Measurements from ENCODE around the gene SP6.

Gene SP6

GRCh38 chr17:47841488-47842291, 9.3 kb downstream of the SP6 start:
- TF ChIP-seq CTCF (IDR thresholded peaks at IDR 0.05; ENCODE audit: extremely low read depth, insufficient read depth, missing control alignments): no peak

GRCh38 chr17:47840742-47841487, 10.0 kb downstream of the SP6 start, which contains the start of gene SCRN2:
SCRN2 (minus strand) TSS chr17:47841273; CDS start chr17:47840843, 430 bp downstream.
- in situ Hi-C loops (cut with MboI; ENCODE audit: low pct_unique_long_range_greater_than_20kb, low sequenced_read_pairs, unreplicated experiment): loop anchor here (5.0 kb wide), 1 partner anchor 51 kb away; no protein-coding TSS in a partner anchor
- DNase-seq (ENCODE audit: low spot score): peak; percentile 94
- peak; percentile 93 for TF ChIP-seq CTCF (IDR thresholded peaks at IDR 0.05; ENCODE audit: extremely low read depth, insufficient read depth, missing control alignments)

More at GRCh38 chr17:47841488-47842291, 9.3 kb downstream of the SP6 start:
- DNase-seq (ENCODE audit: low spot score): no peak
- in situ Hi-C loops (cut with MboI; ENCODE audit: low pct_unique_long_range_greater_than_20kb, low sequenced_read_pairs, unreplicated experiment): loop anchor here (5.0 kb wide), 1 partner anchor 51 kb away; no protein-coding TSS in a partner anchor

GRCh38 chr17:47840001-47840741, 10.8 kb downstream of the SP6 start:
- in situ Hi-C loops (cut with MboI; ENCODE audit: low pct_unique_long_range_greater_than_20kb, low sequenced_read_pairs, unreplicated experiment): loop anchor here (5.0 kb wide), 1 partner anchor 52 kb away; no protein-coding TSS in a partner anchor
- TF ChIP-seq CTCF (IDR thresholded peaks at IDR 0.05; ENCODE audit: extremely low read depth, insufficient read depth, missing control alignments): no peak
- DNase-seq (ENCODE audit: low spot score): no peak

- in situ Hi-C loops (cut with MboI; ENCODE audit: low pct_unique_long_range_greater_than_20kb, low sequenced_read_pairs, unreplicated experiment): no loop called here
- no peak for TF ChIP-seq CTCF (IDR thresholded peaks at IDR 0.05; ENCODE audit: extremely low read depth, insufficient read depth, missing control alignments)
- DNase-seq (ENCODE audit: low spot score): no peak
Measured at GRCh38 chr17:47839071-47839470, 11.9 kb downstream of the SP6 start.

GRCh38 chr17:47838636-47839035, 12.3 kb downstream of the SP6 start:
- in situ Hi-C loops (cut with MboI; ENCODE audit: low pct_unique_long_range_greater_than_20kb, low sequenced_read_pairs, unreplicated experiment): no loop called here
- TF ChIP-seq CTCF (IDR thresholded peaks at IDR 0.05; ENCODE audit: extremely low read depth, insufficient read depth, missing control alignments): no peak

More at GRCh38 chr17:47838636-47839035, 12.3 kb downstream of the SP6 start:
- DNase-seq (ENCODE audit: low spot score): no peak

Measured in GM13977 (cell line).